GM18861 (cell line): ENCODE data around the gene INSR.
"Not testable (repeated sequence)": the region's sequence is repeated elsewhere in the genome, so short reads cannot be mapped to it uniquely, and the experiment has no call there.

Experiments used
- ATAC-seq: cut with Tn5 transposase; IDR thresholded peaks from one replicate; pipeline ENCODE4 v1.9.1; 2021; ENCODE audit not compliant: unreplicated experiment

The INSR gene

DNA sequence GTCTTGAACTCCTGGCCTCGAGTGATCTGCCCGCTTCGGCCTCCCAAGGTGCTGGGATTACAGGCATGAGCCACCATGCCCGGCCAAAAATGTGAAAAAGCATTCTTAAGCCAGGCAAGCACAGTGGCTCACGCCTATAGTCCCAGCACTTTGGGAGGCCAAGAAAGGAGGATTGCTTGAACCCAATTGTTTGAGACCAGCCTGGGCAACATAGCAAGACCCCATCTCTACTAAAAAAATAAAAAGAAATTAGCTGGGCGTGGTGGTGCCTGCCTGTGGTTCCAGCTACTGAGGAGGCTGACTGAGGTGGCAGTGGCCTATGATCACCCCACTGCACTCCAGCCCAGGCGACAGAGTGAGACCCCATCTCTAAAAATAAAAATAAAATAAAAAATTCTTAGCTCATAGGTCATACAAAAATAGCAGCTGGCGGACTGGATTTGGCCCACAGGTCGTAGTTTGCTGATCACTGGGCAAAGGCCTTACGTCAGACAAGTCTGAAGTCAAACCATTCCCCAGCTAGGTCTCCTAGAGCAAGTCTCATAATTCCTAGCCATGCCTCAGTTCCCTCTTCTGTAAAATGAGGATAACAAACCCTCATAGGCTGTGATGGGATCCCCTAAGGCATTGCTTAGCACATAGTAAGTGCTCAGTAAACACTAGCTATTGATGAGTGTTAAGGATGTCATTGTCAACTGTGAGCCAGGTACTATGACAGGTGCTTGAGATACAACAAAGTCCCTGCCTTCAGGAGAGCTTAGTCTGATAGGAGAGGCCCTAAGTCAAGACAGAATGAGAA is 36.0 kb downstream of the INSR start:
- no peak for ATAC-seq

DNA sequence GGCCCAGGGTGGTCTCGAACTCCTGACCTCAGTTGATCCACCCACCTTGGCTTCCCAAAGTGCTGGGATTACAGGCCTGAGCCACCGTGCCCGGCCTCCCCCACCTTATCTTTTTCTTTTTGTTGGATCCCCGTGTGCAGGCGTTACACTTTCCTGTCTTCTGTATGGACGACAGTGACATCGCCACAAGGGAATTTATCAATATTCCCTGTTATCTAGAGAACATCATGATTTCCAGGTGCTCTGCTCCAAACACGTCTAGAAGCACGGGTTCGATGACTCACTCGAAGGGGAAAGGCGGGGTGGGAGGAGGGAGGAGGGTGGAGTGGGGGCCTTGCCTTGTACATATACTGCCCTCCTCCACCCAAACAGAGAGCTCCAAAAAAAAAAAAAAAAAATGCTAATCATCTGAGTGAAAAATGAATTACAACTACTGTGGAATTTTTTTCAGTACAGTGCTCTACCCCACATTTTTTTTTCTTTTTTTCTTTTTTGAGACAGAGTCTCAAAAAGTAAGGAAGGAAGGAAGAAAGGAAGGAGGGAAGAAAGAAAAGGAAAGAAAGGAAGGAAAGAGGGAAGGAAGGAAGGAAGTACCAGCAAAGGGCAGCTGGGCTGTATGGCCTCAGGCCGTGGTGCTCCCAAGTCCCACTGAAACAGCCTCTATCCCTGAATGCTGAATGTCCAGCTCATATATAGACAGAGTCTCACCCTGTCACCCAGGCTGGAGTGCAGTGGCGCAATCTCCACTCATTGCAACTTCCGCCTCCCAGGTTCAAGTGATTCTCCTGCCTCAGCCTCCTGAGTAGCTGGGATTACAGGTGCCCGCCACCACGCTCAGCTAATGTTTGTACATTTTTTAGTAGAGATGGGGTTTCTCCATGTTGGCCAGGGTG is 36.8 kb downstream of the INSR start:
- no peak for ATAC-seq

DNA sequence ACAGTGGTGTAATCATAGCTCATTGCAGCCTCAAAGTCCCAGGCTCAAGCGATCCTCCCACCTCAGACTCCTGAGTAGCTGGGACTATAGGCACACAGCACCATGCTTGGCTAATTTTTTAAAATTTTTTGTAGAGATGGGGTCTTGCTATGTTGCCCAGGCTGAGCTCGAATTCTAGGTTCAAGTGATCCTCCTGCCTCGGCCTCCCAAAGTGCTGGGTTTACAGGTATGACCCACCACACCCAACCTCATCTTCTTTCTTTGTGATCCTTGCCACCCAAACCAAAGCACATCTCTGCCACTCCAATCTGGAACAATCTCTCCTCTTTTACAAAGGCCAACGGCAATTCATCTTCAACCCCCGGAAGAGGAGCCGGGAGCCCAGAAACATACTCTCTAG is 38.6 kb downstream of the INSR start:
- ATAC-seq, result no peak

DNA sequence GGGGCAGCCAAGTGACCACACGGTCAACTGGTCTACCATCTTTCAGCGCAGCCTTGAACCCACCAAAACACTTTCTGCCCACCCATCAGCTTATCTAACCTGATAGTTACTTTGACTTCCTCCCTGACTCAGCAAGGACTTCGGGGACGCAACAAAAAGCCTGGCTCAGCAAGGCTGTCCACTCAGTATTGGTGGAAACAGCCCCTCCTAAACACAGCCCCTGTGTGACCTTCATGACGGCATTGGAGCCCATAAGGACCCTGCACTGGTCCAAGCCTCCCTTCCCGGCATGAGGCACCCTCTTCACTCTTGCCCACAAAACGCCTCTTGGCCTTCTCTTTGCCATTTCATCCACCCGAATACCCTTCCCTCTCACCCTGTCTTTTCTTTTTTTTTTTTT is 39.1 kb downstream of the INSR start:
- ATAC-seq, result no peak

DNA sequence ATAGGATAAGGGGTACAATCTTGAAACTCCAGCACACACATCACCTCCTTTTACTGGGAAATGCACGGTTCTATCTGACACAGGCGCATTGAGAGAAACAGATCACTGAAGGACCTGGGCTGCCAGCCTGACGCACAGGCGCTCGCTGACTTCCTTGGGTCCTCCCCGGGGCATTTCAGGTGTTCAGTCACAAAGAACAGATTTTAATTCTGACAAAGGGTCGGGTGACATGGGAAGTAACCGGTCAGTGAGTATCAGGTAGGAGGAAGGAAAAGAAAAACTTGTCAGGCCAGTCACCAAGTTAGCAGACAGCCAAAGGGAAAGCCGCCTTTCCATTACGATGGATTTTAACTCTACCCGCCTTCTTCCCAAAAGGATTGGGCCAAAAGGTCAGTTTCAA is 39.6 kb downstream of the INSR start:
- ATAC-seq, result no peak

DNA sequence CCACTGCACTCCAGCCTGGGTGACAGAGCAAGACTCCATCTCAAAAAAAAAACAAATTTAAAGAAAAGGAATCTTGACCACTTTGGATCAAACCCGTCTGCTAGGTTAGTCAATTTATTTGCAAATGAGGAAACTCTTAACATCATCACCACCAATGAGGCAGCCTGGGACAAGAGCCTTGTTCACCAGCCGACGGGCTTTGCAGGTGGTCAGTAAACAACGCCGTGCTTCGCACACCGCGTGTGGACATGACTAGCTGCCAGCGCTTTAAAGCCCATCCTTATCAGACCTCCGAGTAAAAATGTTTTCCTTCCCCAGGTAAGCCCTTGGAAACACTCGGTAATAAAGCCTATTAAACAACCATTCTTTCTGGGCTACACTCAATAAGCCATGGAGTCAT is 41.9 kb downstream of the INSR start:
- ATAC-seq, result no peak

DNA sequence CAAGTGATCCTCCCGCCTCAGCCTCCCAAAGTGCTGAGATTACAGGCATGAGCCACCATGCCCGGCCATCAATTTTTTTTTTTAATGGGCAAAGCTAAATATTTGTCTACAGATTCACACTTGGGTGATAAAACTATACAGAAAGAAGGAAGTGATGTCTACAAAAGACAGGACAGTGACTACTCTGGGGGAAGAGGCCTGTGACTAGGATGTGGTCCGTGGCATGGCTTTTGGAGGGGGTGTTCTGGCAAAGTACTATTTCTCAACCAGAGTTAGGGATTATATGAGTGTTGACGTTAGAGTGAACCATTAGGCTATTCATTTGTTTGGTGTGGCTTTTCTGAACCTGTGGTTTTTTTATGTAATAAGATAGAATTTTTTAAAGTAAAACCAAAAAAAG is 42.7 kb downstream of the INSR start:
- no peak for ATAC-seq

DNA sequence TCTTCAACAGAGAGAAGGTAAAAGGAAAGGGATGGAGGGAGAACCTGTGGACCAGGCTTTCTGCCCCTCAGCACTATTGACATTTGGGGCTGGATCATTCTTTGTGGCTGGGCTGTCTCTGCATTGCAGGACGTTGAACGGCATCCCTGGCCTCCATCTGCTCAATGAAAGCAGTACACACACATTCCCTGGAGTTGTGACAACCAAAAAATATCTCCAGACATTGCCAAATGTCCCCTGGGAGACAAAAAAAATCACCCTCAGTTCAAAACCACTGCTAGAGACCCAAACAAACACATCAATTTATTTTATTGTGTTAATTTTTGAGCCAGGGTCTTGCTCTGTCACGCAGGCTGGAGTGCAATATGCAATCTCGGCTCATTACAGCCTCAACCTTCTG is 43.3 kb downstream of the INSR start:
- ATAC-seq, result no peak

DNA sequence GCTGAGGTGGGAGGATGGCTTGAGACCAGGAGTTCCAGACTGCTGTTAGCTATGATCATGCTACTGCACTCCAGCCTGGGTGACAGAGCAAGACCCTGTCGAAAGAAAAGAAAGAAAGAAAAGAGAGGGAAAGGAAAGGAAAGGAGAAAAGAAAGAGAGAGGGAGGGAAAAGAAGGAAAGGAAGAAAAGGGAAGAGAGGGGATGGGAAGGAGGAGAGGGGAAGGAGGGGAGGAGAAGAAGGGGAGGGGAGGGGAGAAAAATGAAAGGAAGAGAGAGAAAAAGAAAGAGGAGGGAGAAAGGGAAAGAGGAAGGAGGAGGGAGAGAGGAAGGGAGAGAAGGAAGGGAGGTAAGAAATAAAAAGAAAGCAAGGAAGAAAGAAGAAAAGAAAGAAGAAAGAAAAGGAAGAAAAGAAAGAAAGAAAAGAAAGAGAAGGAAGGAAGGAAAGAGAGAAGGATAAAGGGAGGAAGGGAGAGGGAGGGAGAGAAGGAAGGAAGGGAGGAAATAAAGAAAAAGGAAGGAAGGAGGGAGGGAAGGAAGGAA is 44.1 kb downstream of the INSR start:
- ATAC-seq, result no peak

DNA sequence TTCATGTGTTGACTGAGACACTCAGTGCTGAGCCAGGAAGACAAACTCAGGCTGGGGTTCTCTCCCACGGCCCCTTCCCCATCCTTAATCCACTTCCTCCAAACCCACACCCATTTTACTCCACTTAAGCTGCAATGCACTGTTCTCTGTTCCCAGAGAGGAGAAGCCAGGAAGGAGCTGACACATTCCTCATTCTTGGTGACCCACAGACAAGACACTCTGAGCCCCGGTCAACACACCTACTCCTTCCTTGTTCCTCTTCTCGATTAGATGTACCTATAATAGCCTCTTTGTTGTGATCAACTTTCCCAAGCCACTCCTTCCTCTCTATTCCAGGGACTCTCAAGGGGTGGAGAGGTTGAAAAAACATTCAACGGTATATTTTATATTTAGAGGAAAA is 47.1 kb downstream of the INSR start:
- no peak for ATAC-seq

DNA sequence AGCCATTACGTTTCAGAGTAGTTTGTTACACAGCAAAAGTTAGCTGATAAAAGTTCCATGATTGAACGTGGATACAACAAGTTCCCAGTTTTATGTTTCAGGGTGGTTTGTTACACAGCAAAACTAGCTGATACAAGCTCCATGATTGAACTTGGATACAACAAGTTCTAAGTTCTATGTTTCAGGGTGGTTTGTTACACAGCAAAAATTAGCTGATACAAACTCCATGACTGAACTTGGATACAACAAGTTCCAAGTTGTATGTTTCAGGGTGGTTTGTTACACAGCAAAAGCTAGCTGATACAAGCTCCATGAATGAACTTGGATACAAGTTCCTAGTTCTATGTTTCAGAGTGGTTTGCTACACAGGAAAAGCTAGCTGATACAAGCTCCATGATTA is 47.6 kb downstream of the INSR start:
- no peak for ATAC-seq

DNA sequence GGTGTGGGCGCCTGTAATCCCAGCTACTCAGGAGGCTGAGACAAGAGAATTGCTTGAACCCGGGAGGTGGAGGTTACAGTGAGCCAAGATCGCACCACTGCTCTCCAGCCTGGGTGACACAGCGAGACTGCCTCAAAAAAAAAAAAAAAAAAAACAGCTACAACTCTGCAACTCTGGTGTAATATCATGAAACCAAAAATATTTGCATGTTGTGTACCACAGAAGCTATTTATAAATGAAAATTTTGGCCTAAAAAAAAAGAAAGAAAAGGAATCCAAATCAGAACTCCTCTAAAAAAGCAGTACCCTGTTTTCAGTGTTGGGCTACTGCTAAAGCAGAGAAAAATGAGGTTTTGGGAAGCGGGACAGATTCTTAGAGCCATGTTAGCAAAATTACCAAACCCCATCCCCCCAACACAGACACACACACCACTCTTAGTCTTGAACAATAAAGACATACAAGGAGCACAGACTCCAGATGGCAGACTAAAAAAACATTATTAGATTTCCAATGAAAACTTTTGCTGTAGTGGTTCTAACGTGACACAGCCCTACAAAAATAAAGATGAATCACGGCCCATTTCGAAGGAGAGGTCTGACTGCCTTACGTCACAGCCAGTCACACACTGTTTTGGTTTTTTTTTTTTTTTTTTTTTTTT is 51.5 kb downstream of the INSR start:
- no peak for ATAC-seq

DNA sequence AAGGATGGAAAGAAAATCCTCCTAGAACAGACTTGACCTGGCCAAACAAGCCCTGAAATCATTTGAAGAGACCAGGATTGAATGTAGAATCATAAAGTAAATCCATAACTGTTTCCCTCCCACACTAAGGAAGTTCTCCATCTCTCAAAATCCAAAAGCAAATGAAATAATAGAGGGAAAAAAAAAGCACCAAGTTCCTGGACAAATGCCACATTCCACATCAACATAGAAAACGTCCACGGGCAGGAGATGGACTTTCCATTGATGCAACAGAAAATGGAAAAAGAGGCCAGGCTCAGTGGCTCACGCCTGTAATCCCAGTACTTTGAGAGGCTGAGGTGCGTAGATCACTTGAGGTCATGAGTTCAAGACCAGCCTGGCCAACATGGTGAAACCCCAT is 56.2 kb downstream of the INSR start:
- ATAC-seq, result no peak

DNA sequence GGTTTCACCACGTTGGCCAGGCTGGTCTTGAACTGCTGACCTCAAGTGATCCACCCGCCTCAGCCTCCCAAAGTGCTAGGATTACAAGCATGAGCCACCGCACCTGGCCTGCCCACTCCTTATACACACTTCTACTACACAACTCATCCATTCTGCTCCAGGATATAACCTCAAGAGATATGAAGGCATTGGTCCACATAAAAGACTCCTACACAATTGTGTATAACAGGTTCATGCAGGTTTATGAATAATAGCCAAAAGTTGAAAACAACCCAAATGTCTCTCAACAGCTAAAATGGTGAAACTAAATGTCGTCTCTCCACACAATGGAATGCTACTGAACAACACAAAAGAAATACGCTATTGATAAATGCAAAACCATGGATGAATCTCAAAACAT is 58.1 kb downstream of the INSR start:
- ATAC-seq, result no peak

DNA sequence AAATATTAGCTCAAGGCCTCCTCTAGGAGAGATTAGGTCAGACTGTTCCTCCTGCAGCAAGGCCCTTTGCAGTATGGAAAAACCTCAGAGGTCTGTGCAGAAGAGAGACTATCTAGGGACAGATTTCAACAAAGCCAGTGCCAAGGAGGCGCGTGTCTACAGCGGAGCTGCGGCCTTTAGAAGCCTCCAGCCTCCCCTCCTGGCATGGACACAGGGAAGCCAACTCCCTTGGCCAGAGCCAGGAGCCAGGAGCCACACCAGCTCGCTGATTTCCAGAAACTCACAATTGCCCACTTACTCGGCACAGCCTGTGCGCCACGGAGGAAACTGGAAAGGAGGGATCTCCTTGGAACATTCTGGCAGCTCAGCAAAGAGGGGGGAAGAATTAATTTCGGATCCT is 63.4 kb downstream of the INSR start:
- no peak for ATAC-seq

DNA sequence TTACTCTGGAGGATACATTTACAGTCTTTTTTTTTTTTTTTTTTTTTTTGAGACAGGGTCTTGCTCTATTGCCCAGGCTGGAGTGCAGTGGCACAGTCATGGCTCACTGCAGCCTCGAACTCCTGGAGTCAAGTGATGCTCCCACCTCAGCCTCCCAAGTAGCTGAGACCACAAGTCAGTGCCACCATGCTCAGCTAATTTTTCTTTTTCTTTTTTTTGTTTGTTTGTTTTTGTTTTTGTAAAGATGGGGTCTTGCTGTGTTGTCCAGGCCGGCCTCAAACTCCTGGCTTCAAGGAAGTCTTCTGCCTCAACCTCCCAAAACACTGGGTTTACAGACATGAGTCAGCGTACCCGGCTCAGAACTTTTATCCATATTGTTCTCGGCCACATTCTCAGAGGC is 64.5 kb downstream of the INSR start:
- no peak for ATAC-seq

DNA sequence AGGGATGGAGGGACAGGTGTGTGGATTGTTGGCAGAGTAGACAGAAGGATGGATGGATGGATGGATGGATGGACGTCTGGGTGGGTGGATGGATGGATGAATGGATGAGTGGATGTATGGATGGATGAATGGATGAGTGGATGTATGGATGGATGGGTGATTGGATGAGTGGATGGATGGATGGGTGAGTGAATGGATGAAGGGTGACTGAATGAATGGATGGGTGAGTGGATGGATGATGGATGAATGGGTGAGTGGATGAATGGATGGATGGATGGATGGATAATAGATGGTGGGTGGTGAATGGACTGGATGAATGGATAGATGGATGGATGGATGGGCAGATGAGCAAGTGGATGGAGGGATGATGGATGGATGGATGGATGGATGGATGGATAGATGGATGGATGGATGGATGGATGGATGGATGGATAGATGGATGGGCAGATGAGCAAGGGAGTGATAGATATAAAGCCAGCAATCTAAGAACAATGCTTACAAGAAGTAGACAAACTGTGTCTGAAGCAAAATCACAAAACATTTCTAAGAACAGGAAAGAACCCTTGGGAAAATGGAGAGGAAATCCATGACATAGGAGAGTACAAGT is 65.2 kb downstream of the INSR start:
- ATAC-seq, result no peak

DNA sequence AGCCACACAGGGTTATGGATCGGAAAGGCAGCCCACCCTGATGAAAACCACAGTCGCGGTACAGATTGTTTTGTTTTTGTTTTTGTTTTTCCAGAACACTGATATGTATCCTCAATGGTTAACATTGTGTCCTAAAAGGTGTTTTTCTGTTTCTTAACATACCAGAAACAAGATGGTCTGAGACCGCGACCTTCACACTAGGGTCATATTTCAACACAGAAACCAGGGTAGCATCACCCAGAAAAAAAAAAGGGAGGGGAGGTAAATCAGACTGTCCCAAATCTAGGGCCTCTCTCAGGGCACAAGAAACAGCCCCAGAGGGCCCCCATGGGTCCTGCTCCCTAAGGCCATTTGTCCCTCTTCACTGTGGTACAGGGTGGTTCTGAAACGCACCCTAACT is 66.5 kb downstream of the INSR start:
- ATAC-seq, result no peak

DNA sequence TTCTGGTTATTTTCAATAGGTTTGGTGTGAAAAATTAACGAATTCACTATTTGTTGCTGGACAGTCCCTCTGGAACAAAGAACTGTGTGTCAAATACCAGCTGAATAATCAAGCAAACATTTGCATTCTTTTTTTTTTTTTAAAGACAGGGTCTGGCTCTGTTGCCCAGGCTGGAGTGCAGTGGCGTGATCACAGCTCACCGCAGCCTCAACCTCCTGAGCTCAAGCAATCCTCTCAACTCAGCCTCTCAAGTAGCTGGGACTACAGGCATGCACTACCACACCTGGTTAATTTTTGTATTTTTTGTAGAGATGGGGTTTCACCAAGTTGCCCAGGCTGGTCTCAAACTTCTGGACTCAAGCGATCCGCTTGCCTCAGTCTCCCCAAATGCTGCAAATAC is 67.1 kb downstream of the INSR start:
- not testable (repeated sequence) for ATAC-seq

DNA sequence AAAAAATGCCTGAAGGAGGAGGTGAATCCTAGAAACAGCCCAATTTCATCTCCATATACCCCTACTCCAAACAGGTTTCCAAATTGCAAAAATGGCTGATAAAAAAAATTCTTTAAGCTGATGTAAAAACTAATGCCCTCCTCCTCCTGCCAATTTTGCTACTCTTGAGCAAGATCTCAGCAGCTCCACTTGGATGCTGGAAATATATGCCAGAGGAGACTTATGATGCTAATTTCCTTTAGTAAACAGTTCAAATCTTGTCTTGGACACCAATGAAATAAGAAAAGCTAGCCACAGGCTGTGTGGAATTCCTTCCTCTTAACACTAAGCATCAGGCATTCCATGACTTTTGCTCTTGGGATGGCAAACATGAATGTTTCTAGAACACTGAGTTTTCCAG is 67.5 kb downstream of the INSR start:
- ATAC-seq, result no peak

DNA sequence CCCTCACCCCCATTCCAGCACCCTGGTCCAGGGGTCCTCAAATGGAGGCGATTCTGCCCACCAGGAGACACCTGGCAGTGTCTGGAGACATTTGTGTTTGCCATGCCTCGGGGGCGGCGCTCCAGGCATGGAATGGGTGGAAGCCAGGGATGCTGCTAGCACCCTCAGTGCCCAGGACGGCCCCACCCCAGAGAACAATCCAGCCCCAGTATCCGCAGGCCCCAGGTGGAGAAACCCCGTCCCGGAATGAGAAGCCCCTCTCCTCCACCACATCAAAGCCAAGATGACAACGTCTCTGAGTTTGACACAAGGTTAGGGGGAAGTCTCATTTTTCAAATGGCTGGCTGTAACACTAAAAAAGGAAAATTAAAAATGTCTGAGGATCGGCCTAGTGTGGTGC is 68.5 kb downstream of the INSR start:
- no peak for ATAC-seq
